ENCODE data around the gene RANBP3. TPM values are rescaled to one million over a fixed set of nuclear protein-coding genes. Genes with fewer than 3 reads are reported as not detected.

The RANBP3 gene
- total RNA-seq, 4 donors from 2014 or later, result 58.9 to 175 (median 65.0) TPM

DNA sequence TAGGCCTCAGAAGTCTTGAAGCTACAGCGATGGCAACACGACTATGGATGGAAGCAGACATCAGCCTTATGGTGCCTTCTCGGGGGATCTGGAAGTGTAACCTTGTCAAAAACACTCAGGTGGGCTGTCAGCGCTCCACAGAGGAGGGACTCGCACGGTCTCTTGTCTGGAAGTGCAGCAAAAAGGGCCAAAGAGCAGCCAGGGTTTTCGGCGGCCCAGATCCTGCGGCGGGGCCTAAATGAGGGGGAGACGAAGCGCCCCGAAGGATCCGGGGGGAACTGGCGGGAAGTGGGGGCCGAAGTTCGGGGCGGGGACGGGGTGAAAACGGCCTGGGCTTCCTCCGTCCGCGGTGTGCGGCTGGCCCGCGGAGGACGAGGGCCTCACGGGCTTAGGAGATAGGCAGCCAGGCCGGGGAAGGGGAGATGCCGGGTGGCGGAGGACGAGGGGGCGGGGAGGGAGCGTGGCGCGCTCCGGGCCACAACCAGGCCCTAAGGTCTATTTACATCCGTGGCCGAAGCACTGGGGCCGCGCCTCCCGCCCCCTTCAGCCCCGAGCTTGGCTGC is 637 bp downstream of the RANBP3 start:
- peaks cover 36 to 63% (median 57%) of the 10 kb centered on the region in 4 donors for H3K4me1 ChIP-seq
- intact Hi-C loops (cut with DNase I; ENCODE audit: low total_unique reads), result no loop called here
- DNase-seq, result no peak
- in situ Hi-C loops (cut with MboI; ENCODE audit: low pct_ligation_motif_present in 1 of 4, low pct_unique_long_range_greater_than_20kb in 1 of 4, low sequenced_read_pairs in 3 of 4), result no loop called here
- WGBS, 2 donors (ENCODE audit: low coverage in 1 of 2), result 1% methylated on average over 42 of the region's 43 CpGs; no CpG with 5 or more reads in 1 of the 2 donors
- H3K9me3 ChIP-seq, result no peaks in the 10 kb centered on the region
- TF ChIP-seq EP300 (IDR thresholded peaks at IDR 0.05; ENCODE audit: low read depth) (no peak), POLR2AphosphoS5 (IDR thresholded peaks at IDR 0.05) (no peak), POLR2A (IDR thresholded peaks at IDR 0.05) (no peak)
- TF ChIP-seq, protein P1, sequence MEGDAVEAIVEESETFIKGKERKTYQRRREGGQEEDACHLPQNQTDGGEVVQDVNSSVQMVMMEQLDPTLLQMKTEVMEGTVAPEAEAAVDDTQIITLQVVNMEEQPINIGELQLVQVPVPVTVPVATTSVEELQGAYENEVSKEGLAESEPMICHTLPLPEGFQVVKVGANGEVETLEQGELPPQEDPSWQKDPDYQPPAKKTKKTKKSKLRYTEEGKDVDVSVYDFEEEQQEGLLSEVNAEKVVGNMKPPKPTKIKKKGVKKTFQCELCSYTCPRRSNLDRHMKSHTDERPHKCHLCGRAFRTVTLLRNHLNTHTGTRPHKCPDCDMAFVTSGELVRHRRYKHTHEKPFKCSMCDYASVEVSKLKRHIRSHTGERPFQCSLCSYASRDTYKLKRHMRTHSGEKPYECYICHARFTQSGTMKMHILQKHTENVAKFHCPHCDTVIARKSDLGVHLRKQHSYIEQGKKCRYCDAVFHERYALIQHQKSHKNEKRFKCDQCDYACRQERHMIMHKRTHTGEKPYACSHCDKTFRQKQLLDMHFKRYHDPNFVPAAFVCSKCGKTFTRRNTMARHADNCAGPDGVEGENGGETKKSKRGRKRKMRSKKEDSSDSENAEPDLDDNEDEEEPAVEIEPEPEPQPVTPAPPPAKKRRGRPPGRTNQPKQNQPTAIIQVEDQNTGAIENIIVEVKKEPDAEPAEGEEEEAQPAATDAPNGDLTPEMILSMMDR (IDR thresholded peaks at IDR 0.05), result no peak
- H3K4me3 ChIP-seq, result peak overlapping the region; percentile 91 to 99 (median 96)
- peak overlapping the region; percentile 91 to 95 (median 92) for H3K27ac ChIP-seq
- no peaks in the 10 kb centered on the region for H3K27me3 ChIP-seq
- H3K36me3 ChIP-seq, result no peaks in the 10 kb centered on the region

DNA sequence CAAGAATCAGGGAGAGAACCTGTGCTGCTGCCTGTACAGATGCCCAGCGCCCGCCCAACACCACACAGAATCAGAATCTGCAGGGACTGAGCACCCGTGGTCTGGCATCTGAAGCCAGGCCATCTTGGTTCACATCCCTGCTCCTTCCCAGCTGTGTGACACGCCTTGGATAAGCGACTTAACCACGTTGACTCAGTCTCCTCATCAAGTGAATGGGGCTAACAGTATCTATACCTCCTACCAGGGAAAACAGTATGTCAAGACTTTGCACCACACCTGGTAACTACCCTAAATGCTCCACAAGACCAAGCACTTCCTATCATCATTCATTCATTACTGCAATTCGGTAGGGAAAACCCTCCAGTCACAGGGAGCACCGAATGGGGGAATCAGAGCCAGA is 1.2 kb downstream of the RANBP3 start:
- H3K27ac ChIP-seq, result peak overlapping the region in 3 of 4 donors; percentile 91 to 95 (median 92)
- 36% methylated on average over 8 of the region's 8 CpGs; no CpG with 5 or more reads in 1 of the 2 donors for WGBS, 2 donors (ENCODE audit: low coverage in 1 of 2)
- peak overlapping the region; percentile 91 to 99 (median 96) for H3K4me3 ChIP-seq
- in situ Hi-C loops (cut with MboI; ENCODE audit: low pct_ligation_motif_present in 1 of 4, low pct_unique_long_range_greater_than_20kb in 1 of 4, low sequenced_read_pairs in 3 of 4) (no loop called here), intact Hi-C loops (cut with DNase I; ENCODE audit: low total_unique reads) (no loop called here)
- peaks cover 36 to 63% (median 59%) of the 10 kb centered on the region in 4 donors for H3K4me1 ChIP-seq
- no peaks in the 10 kb centered on the region for H3K36me3 ChIP-seq
- DNase-seq, result no peak
- H3K27me3 ChIP-seq, result no peaks in the 10 kb centered on the region
- TF ChIP-seq, protein P1 (IDR thresholded peaks at IDR 0.05), result no peak
- TF ChIP-seq EP300 (IDR thresholded peaks at IDR 0.05; ENCODE audit: low read depth) (no peak), POLR2AphosphoS5 (IDR thresholded peaks at IDR 0.05) (no peak), POLR2A (IDR thresholded peaks at IDR 0.05) (no peak)
- H3K9me3 ChIP-seq, result no peaks in the 10 kb centered on the region

DNA sequence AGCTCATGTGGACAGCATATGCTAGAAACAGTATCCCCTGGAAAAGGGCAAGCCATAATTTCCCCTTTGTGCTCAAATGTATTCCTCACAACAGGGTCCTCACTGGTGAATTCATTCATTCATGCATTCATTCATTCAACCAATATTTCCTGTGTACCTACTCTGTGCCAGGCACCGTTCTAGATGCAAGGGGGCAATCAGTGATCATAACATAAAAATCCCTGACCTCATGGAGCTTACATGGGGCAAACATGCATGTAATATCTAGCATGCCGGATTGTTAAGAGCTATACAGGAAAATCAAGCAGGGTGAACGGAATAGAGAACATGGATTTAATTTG is 2.6 kb downstream of the RANBP3 start:
- no peaks in the 10 kb centered on the region for H3K9me3 ChIP-seq
- no peak for TF ChIP-seq POLR2AphosphoS5 (IDR thresholded peaks at IDR 0.05)
- no peak for TF ChIP-seq POLR2A (IDR thresholded peaks at IDR 0.05)
- no peak for TF ChIP-seq EP300 (IDR thresholded peaks at IDR 0.05; ENCODE audit: low read depth)
- TF ChIP-seq, protein P1 (IDR thresholded peaks at IDR 0.05), result no peak
- intact Hi-C loops (cut with DNase I; ENCODE audit: low total_unique reads) (no loop called here), in situ Hi-C loops (cut with MboI; ENCODE audit: low pct_ligation_motif_present in 1 of 4, low pct_unique_long_range_greater_than_20kb in 1 of 4, low sequenced_read_pairs in 3 of 4) (no loop called here)
- peak overlapping the region; percentile 22 to 49 (median 40) for H3K27ac ChIP-seq
- 68 to 83% methylated on average over 2 to 3 of the region's 3 CpGs for WGBS, 2 donors (ENCODE audit: low coverage in 1 of 2)
- no peak for DNase-seq
- no peaks in the 10 kb centered on the region for H3K36me3 ChIP-seq
- H3K4me1 ChIP-seq, result peaks cover 36 to 64% (median 60%) of the 10 kb centered on the region in 4 donors
- no peaks in the 10 kb centered on the region for H3K27me3 ChIP-seq
- no peak overlapping the region for H3K4me3 ChIP-seq

DNA sequence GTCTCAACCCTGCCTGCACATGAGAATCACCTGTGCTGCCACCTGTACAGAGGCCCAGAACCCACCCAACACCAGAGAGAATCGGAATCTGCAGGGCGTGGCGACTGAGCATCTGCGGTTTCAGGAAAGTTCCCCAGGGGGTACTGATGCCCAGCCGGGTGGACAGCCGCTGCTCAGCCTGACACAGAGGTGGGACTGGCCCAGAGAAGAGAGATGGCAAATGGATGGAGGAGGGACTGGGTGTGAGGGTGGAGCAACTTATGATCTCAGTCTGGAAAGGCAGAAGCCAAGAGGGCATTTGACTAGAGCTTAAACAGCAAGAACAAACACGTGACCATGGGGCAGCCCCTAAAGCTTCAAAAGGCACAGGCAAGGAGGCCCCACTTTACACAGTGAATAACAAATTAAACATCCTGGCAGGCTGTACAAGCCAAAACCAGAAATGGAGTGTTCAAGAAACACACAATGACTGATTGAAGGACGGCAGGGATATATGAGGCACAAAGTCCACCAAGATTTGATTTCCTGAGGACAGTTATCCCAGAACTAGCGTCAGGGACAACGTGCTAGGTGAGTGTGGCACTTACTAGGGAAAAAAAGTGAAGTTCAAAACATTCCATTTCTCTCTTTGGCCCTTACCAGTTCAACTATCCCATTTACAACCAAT is 3.1 kb downstream of the RANBP3 start:
- TF ChIP-seq EP300 (IDR thresholded peaks at IDR 0.05; ENCODE audit: low read depth) (no peak), POLR2AphosphoS5 (IDR thresholded peaks at IDR 0.05) (no peak), POLR2A (IDR thresholded peaks at IDR 0.05) (no peak)
- TF ChIP-seq, protein P1 (IDR thresholded peaks at IDR 0.05), result no peak
- H3K4me3 ChIP-seq, result no peak overlapping the region
- H3K36me3 ChIP-seq, result no peaks in the 10 kb centered on the region
- H3K4me1 ChIP-seq, result peaks cover 36 to 61% (median 55%) of the 10 kb centered on the region in 4 donors
- no peaks in the 10 kb centered on the region for H3K9me3 ChIP-seq
- WGBS, 2 donors (ENCODE audit: low coverage in 1 of 2), result 19 to 38% methylated on average over 3 to 10 of the region's 10 CpGs
- DNase-seq, result no peak
- peak overlapping the region; percentile 22 to 49 (median 40) for H3K27ac ChIP-seq
- intact Hi-C loops (cut with DNase I; ENCODE audit: low total_unique reads), result no loop called here
- H3K27me3 ChIP-seq, result no peaks in the 10 kb centered on the region
- in situ Hi-C loops (cut with MboI; ENCODE audit: low pct_ligation_motif_present in 1 of 4, low pct_unique_long_range_greater_than_20kb in 1 of 4, low sequenced_read_pairs in 3 of 4), result no loop called here
